K562 treated with DMSO at 1 percent for 4 hours (cell line): ENCODE results near the gene TLX1. TPM values are rescaled to one million over a fixed set of nuclear protein-coding genes. Genes with fewer than 3 reads are reported as not detected.

ENCODE experiments used
- total RNA-seq: library from RNA; unstranded; fragments of 300-600 nt; gene quantifications from 2 replicates; pipeline ENCODE4 v1.2.3, GENCODE V29; 2022; ENCODE audit not compliant: insufficient read depth

Gene TLX1
- total RNA-seq = 0.24 and 0.56 TPM in 2 replicates

GRCh38 chr10:101130984-101131961, at the start of gene TLX1:
Gene TLX1, plus strand, starts transcription at chr10:101131300. Its CDS starts 242 bp downstream, at chr10:101131542.

Other genes with a start within 250 kb of the TLX1 start
- gene SLF2, start 218.3 kb upstream of the TLX1 start, total RNA-seq = 7.7 and 13.0 TPM in 2 replicates
- gene SEMA4G, start 161.8 kb upstream of the TLX1 start, total RNA-seq = 1.4 and 1.5 TPM in 2 replicates
- 39.6 and 47.3 TPM in 2 replicates for gene MRPL43, start 143.8 kb upstream of the TLX1 start, total RNA-seq
- gene TWNK, start 143.8 kb upstream of the TLX1 start, total RNA-seq = 4.1 and 6.2 TPM in 2 replicates
- gene LZTS2, start 131.5 kb upstream of the TLX1 start, total RNA-seq = 34.8 and 40.0 TPM in 2 replicates
- 0.46 TPM in 1 of 2 replicates, not detected in the other for gene PDZD7, start 100.2 kb upstream of the TLX1 start, total RNA-seq
- gene SFXN3, start 100.1 kb upstream of the TLX1 start, total RNA-seq = 1.3 and 3.2 TPM in 2 replicates
- 13.4 and 16.8 TPM in 2 replicates for gene KAZALD1, start 69.3 kb upstream of the TLX1 start, total RNA-seq
- not detected in 2 replicates for gene LBX1, start 98.2 kb downstream of the TLX1 start, total RNA-seq
- gene BTRC, start 222.9 kb downstream of the TLX1 start, total RNA-seq = 5.1 and 11.4 TPM in 2 replicates